Suprapubic skin (tissue), 4 donors: Measurements from ENCODE around the gene PANK1. TPM values are rescaled to one million over a fixed set of nuclear protein-coding genes. Genes with fewer than 3 reads are reported as not detected.

Experiments
- DNase-seq, 2 donors: peaks; one replicate each; pipeline ENCODE4 v3.0.0-alpha.2; 2019; ENCODE audit warnings: low spot score in 2 of 2
- H3K27ac ChIP-seq: fragments of 200-600 bp; sonication (generic); one replicate; pipeline ENCODE4 v1.5.1; 2019
- H3K27me3 ChIP-seq: fragments of 200-600 bp; sonication (generic); one replicate; pipeline ENCODE4 v1.5.1; 2019
- H3K36me3 ChIP-seq: fragments of 200-600 bp; sonication (generic); one replicate; pipeline ENCODE4 v1.5.1; 2019
- H3K4me1 ChIP-seq: fragments of 200-600 bp; sonication (generic); one replicate; pipeline ENCODE4 v1.5.1; 2019
- H3K4me3 ChIP-seq: fragments of 200-600 bp; sonication (generic); one replicate; pipeline ENCODE4 v1.5.1; 2019; ENCODE audit warnings: mild to moderate bottlenecking
- H3K9me3 ChIP-seq: fragments of 200-600 bp; sonication (generic); one replicate; pipeline ENCODE4 v1.5.1; 2019
- CTCF ChIP-seq, 2 donors: fragments of 200-600 bp in 1 of 2; fragments of 450-650 bp in 1 of 2; sonication (generic) in 1 of 2; IDR thresholded peaks; one replicate each; pipeline ENCODE4 v1.5.1; 2016 to 2019; ENCODE audit warnings: antibody characterized with exemption in 2 of 2, mild to moderate bottlenecking in 1 of 2, moderate library complexity in 1 of 2
- EP300 ChIP-seq: sonication (generic); formaldehyde crosslinking; IDR thresholded peaks from one replicate; pipeline ENCODE4 v1.6.1; 2017; ENCODE audit warnings: antibody characterized with exemption
- POLR2A ChIP-seq, 2 donors: fragments of 450-650 bp; IDR thresholded peaks; one replicate each; pipeline ENCODE4 v1.6.1; 2017; ENCODE audit warnings: antibody characterized with exemption in 2 of 2, mild to moderate bottlenecking in 2 of 2, moderate library complexity in 2 of 2
- POLR2AphosphoS5 ChIP-seq, 3 donors: sonication (generic); formaldehyde crosslinking; IDR thresholded peaks; one replicate each; pipeline ENCODE4 v1.6.1; 2017; ENCODE audit warnings: antibody characterized with exemption in 3 of 3
- WGBS: methylation state at CpG from one replicate; pipeline ENCODE4 v1.1.5; 2018; 5-methylcytosine and 5-hydroxymethylcytosine counted together
- total RNA-seq, 4 donors: library from RNA; depleted of rRNA; stranded (reverse); fragments of >200 nt; gene quantifications; one replicate each; pipeline ENCODE4 v1.1.0, GENCODE V29; 2016

PANK1 gene
- total RNA-seq, 4 donors from 2014 or later = 8.2 to 43.1 (median 33.1) TPM

- TF ChIP-seq POLR2A (IDR thresholded peaks at IDR 0.05) (no peak), POLR2AphosphoS5 (IDR thresholded peaks at IDR 0.05) (no peak), CTCF (IDR thresholded peaks at IDR 0.05) (no peak), EP300 (no peak)
- 85% methylated on average over 2 of the region's 2 CpGs for WGBS
- no peaks in the 10 kb centered on the region for H3K9me3 ChIP-seq
- no peaks in the 10 kb centered on the region for H3K36me3 ChIP-seq
- H3K27ac ChIP-seq = no peak overlapping the region
- no peaks in the 10 kb centered on the region for H3K4me1 ChIP-seq
- no peak for DNase-seq
- H3K4me3 ChIP-seq = no peak overlapping the region
- H3K27me3 ChIP-seq = no peaks in the 10 kb centered on the region
These were observed 39.6 kb upstream of the PANK1 start for GRCh38 chr10:89684604-89685003.

- no peaks in the 10 kb centered on the region for H3K9me3 ChIP-seq
- no peaks in the 10 kb centered on the region for H3K36me3 ChIP-seq
- TF ChIP-seq POLR2AphosphoS5 (IDR thresholded peaks at IDR 0.05) (no peak), EP300 (no peak), POLR2A (IDR thresholded peaks at IDR 0.05) (no peak), CTCF (IDR thresholded peaks at IDR 0.05) (no peak)
- 71% methylated on average over 5 of the region's 5 CpGs for WGBS
- no peak for DNase-seq
- no peak overlapping the region for H3K27ac ChIP-seq
- no peaks in the 10 kb centered on the region for H3K4me1 ChIP-seq
- no peak overlapping the region for H3K4me3 ChIP-seq
- H3K27me3 ChIP-seq = no peaks in the 10 kb centered on the region
These were observed 38.8 kb upstream of the PANK1 start for GRCh38 chr10:89683883-89684282.

GRCh38 chr10:89679986-89680385, 34.9 kb upstream of the PANK1 start:
- no peaks in the 10 kb centered on the region for H3K9me3 ChIP-seq
- DNase-seq = no peak
- 90% methylated on average over 3 of the region's 3 CpGs for WGBS
- H3K4me1 ChIP-seq = no peaks in the 10 kb centered on the region
- H3K4me3 ChIP-seq = no peak overlapping the region
- H3K27me3 ChIP-seq = no peaks in the 10 kb centered on the region
- no peak for TF ChIP-seq POLR2AphosphoS5 (IDR thresholded peaks at IDR 0.05)
- no peak for TF ChIP-seq EP300
- TF ChIP-seq POLR2A (IDR thresholded peaks at IDR 0.05) = no peak
- no peak for TF ChIP-seq CTCF (IDR thresholded peaks at IDR 0.05)
- no peak overlapping the region for H3K27ac ChIP-seq
- no peaks in the 10 kb centered on the region for H3K36me3 ChIP-seq

GRCh38 chr10:89677341-89677740, 32.3 kb upstream of the PANK1 start:
- H3K27ac ChIP-seq = no peak overlapping the region
- H3K4me3 ChIP-seq = no peak overlapping the region
- no peaks in the 10 kb centered on the region for H3K36me3 ChIP-seq
- H3K4me1 ChIP-seq = no peaks in the 10 kb centered on the region
- no peak for TF ChIP-seq POLR2A (IDR thresholded peaks at IDR 0.05)
- TF ChIP-seq POLR2AphosphoS5 (IDR thresholded peaks at IDR 0.05) = no peak
- TF ChIP-seq CTCF (IDR thresholded peaks at IDR 0.05) = no peak
- TF ChIP-seq EP300 = no peak
- H3K9me3 ChIP-seq = no peaks in the 10 kb centered on the region
- H3K27me3 ChIP-seq = no peaks in the 10 kb centered on the region
- no peak for DNase-seq

- Histone ChIP-seq H3K36me3 (no peaks in the 10 kb centered on the region), H3K27me3 (no peaks in the 10 kb centered on the region), H3K9me3 (no peaks in the 10 kb centered on the region), H3K27ac (no peak overlapping the region), H3K4me3 (no peak overlapping the region), H3K4me1 (no peaks in the 10 kb centered on the region)
- no peak for DNase-seq
- TF ChIP-seq CTCF (IDR thresholded peaks at IDR 0.05) (no peak), POLR2A (IDR thresholded peaks at IDR 0.05) (no peak), EP300 (no peak), POLR2AphosphoS5 (IDR thresholded peaks at IDR 0.05) (no peak)
- WGBS = 79% methylated on average over 1 of the region's 1 CpG
These were observed 25.9 kb upstream of the PANK1 start for GRCh38 chr10:89670926-89671325.
